CD4-positive, alpha-beta T cell treated with Interleukin-6 at 100 ng/mL for 8 hours (primary cell): Measurements from ENCODE around the gene ASIC3.
A peak's percentile ranks its signal among the peaks of the same experiment; 100 is the strongest.
"Not testable (repeated sequence)": the region's sequence is repeated elsewhere in the genome, so short reads cannot be mapped to it uniquely, and the experiment has no call there.

Source experiments
- DNase-seq: peaks from one replicate; pipeline ENCODE4 v3.0.0-alpha.2; 2020; ENCODE audit warnings: mixed read lengths, low spot score

The ASIC3 gene

DNA sequence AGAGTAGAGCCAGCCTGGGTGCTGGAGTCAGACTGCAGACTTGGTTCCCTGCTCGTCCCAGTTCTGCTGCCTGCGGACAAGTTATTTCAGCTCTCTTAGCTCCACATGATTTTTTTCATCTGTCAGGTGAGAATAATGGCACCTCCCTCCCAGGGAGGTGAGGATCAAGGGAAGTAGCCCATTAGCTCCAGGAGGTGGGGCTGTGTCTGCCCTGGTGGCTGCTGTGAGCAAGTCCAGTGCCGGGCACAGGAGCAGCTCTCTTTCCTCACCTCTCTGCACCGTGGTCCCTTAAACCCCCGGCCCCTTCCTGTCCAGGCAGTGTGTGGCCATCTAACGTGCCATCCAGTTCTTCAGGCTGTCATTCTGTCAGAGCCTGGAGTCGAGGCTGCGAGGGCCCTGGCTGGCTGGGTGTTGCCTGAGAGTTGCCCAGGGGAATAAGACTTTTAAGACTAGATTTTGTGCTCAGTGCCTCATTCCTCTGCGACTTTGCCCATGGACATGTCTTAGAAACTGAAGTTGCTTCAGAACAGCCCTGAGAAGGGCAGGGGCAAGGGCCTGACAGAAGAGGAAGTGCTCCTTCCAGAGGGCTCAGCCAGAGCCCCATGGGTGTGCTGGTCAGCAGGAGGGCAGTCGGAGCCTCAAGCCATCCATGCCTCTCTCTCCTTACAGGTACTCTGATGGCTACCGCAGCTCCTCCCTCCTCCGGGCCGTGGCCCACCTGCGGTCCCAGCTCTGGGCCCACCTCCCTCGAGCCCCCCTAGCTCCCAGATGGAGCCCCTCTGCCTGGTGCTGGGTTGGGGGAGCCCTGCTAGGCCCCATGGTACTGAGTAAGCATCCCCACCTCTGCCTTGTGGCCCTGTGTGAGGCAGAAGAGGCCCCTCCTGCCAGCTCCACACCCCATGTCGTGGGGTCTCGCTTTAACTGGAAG lies 15.1 kb upstream of the ASIC3 start:
- no peak for DNase-seq

DNA sequence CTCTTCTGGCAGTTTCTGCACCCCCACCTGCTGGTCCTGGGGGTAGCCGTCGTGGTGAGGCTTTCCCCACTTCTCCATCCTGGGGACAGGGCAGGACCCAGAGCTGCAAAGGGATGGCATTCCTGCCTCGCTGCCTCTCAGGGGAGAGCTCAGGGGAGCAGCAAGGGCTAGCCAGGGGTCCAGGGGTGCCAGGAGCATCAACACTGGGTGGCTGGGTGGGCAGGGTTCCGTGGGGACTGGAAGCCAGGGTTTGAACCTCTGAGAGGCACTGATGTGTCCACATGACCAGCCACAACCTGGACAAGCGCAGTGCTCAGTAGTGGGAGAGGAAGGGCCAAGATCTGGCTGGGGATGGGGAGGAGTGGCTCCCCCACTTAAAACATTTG lies 14.5 kb upstream of the ASIC3 start:
- no peak for DNase-seq

DNA sequence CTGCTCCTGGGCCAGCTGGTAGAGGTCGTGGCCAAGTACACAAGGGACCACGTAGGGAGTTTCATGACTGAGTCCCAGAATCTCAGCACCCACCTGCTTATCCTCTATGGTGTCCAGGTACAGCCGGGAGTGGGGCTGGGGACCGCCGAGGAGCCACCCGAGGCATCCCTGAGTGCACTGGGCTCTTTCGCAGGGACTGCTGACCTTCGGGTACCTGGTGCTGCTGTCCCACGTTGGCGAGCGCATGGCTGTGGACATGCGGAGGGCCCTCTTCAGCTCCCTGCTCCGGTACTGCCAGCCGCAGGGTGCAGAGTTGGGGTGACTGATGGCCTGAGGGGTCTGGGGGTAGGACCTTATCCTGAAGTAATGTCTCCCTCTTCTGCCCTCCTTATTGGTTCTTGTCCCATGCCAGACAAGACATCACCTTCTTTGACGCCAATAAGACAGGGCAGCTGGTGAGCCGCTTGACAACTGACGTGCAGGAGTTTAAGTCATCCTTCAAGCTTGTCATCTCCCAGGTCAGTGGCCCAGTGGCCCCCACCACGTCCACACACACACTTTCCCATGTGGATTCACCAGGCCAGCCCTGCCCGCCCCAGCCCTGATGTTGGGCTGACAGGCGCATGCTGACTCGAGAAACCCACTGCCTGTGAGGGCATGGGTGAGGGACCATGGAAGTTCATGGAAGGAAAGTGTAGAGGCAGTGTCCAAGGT lies 13.9 kb upstream of the ASIC3 start:
- DNase-seq, result no peak

DNA sequence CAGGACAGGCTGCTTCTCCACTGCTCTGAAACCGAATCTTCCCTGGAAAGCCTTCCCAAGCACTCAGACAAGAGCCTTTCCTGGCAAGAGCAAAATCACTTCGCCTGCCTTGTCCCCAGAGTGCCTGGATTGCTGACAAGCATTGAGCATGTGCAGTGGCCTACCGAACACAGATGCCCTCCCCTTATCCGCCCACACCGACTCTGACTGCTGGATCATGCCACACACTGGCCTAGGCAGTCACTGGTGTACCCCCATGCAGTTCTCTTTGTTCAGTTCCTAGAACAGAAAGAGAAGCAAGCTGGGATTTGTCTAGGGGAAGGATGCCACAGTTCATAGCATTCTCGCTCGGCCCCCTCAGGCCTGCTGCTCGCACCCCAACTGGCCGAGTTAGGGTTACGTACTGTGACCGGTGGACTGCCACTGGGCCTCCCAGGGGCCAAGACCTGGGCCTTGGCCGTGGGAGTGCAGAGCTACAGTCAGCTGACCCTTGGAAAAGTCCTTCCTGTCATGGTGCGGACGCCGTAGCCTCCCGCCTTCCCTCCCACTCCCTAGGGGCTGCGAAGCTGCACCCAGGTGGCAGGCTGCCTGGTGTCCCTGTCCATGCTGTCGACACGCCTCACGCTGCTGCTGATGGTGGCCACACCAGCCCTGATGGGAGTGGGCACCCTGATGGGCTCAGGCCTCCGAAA lies 13.2 kb upstream of the ASIC3 start:
- DNase-seq, result no peak

DNA sequence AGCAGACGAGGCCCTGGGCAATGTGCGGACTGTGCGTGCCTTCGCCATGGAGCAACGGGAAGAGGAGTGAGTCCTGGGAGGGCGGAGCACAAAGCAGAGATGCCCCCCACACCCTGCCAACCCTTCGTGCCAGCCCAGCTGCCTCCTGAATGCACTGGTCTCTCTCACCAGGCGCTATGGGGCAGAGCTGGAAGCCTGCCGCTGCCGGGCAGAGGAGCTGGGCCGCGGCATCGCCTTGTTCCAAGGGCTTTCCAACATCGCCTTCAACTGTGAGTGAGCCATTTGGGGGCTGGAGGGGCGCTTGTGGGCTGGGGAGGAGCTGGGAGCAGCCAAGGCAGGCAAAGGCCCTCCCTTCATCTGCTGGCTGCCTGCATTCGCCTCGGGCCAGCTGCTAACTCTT lies 12.4 kb upstream of the ASIC3 start:
- DNase-seq, result no peak

DNA sequence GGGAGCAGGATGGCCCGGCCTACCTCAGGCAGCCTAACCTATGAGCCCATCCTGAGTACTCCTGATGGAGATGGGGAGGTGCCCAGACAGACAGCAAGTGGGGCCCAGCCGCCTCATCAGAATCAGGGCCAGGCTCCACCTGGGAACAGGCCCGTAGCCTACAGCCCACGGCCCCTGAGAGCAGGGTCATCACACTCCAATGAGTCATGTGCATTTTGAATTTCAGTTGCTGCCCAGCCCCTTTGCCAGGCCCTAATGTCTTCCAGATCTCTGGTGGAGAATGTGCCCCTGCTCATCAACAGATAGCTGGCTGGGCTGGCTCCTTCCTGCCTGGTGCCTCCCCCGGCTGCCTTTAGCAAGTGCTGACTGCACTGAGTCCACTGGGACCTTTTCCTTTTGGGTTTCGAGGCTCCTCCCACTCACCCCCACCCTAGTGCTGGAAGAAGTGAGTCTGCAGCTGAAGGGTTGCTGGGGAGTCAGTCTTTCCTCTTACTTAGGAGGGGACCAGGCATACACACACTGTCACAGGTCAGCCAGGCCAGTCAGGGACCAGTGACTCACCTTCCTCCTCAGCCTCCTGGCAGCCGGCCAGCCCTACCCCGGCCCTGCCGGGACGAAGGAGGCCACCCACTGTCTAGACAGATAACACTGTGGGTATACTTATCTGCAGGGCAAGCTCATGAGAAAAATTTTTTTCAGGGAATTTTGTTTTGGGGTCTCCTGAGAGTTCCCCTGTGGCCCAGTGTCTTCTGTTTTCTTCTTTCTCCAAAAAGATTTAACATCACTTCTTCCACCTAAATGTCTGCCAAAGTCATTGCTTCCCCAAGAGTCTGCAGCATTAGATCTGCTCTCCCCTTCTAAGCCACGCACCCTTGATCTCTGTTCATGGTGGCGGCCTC lies 9.1 kb upstream of the ASIC3 start:
- DNase-seq, result peak; percentile 34

DNA sequence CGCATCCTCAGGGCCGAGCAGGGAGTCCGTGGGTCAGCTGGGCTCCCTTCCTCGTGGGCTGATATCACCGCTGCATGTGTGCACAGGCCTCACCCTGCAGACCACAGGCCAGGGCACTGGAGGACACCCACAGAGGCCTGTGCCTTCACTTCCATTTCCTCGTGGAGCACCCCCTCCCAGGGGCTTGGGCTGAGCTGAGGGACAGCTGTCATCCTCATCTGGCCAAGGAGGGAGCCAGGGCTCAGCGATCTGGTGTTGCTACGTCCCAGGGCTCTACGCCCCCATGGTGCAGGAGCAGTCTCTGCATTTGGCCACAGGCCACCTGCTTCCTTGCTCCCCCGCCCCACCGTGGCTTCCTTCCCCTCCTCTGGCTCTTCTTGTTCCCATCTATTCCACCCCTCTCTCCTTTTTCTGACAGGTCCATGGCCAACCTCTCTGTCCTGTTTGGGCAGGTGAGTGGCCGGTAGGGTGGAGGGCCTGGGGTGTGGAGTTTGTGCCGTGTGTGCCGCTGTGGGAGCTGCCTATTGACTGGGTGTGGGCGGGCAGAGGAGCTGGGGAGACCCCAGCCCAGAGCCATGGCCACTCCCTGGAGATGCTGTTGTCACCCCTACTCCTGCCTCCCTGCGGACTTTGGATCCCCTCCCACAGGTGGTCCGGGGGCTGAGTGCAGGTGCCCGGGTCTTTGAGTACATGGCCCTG lies 8.3 kb upstream of the ASIC3 start:
- no peak for DNase-seq

DNA sequence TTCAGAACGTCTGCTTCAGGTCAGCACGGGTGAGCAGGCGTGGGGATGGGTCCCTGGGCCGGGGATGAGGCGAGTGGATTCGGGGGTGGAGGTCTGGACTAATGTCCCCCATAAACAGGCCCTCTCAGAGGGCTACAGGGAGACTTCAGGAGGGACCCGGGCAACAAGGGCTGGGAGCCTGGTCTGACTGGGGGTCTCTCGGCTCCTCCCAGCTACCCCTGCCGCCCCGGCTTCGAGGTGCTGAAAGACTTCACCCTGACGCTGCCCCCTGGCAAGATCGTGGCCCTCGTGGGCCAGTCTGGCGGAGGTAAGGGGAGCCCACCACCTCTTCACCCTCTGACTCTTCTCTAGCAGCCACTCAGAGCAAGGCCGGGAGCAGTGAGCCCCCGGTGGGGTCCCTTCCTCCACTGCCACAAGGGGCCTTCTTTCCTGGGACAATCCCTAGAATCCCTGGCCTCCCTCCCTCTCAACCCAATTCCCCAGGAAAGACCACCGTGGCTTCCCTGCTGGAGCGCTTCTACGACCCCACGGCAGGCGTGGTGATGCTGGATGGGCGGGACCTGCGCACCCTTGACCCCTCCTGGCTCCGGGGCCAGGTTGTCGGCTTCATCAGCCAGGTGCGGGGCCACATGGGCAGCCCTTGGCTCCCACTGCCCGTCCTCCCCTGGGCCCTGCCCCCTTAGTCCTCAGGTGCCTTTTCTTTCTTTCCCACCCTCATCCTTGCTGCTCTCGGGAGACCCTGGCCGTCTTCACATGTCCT lies 7.5 kb upstream of the ASIC3 start:
- no peak for DNase-seq

DNA sequence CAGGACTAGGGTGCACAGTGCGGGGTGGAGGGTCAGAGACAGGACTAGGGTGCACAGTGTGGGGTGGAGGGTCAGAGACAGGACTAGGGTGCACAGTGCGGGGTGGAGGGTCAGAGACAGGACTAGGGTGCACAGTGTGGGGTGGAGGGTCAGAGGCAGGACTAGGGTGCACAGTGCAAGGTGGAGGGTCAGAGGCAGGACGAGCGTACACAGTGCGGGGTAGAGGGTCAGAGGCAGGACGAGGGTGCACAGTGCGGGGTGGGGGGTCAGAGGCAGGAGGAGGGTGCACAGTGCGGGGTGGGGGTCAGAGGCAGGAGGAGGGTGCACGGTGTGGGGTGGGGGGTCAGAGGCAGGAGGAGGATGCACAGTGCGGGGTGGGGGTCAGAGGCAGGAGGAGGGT lies 4.9 kb upstream of the ASIC3 start:
- not testable (repeated sequence) for DNase-seq

DNA sequence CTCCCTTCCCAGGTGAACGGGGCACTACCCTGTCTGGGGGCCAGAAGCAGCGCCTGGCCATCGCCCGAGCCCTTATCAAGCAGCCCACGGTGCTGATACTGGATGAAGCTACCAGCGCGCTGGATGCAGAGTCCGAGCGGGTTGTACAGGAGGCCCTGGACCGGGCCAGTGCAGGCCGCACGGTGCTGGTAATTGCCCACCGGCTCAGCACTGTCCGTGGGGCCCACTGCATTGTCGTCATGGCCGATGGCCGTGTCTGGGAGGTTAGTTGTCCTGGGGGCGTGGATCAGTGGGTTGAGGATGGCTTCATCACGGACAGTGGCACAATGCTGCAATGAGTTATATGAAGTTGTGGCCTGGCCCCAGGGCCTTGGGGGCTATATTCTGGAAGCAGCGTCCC lies 4.4 kb upstream of the ASIC3 start:
- DNase-seq, result no peak

DNA sequence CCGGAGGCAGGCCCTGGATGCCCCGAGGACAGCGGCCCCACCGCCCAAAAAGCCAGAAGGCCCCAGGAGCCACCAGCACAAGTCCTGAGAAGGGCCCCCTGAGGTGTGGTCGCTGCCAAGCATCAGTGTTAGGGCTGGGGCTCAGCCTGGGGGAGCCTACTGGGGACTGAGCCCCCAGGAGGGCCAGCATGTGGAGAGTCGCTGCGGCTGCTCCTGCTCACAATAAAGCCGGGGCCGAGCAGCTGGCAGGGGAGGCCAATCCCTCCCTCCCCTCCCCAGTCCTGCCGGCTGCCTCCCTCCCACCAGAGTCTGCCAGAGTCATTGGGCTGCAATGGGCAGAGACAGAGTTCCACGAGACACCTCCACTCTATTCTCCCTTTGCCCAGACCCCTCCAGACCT lies 3.1 kb upstream of the ASIC3 start:
- no peak for DNase-seq

DNA sequence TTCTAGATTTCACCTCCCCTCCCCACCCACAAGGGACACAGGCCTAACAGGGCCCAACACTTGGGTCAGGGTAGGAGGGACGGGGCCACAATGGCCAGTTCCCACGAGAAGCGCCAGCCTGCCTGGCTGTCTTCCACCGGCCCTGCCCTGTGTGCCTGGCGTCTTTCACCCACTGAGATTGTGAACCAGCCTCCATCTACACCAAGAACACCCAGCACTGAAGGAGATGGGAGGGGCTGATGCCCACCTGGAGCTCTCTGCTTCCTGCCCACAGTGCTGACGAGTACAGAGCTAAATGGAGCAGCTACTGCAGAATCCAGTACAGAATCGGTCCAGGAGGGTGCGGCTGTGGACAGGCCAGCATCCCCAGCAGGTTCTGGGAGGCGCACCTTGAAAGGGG lies 2.4 kb upstream of the ASIC3 start:
- no peak for DNase-seq

DNA sequence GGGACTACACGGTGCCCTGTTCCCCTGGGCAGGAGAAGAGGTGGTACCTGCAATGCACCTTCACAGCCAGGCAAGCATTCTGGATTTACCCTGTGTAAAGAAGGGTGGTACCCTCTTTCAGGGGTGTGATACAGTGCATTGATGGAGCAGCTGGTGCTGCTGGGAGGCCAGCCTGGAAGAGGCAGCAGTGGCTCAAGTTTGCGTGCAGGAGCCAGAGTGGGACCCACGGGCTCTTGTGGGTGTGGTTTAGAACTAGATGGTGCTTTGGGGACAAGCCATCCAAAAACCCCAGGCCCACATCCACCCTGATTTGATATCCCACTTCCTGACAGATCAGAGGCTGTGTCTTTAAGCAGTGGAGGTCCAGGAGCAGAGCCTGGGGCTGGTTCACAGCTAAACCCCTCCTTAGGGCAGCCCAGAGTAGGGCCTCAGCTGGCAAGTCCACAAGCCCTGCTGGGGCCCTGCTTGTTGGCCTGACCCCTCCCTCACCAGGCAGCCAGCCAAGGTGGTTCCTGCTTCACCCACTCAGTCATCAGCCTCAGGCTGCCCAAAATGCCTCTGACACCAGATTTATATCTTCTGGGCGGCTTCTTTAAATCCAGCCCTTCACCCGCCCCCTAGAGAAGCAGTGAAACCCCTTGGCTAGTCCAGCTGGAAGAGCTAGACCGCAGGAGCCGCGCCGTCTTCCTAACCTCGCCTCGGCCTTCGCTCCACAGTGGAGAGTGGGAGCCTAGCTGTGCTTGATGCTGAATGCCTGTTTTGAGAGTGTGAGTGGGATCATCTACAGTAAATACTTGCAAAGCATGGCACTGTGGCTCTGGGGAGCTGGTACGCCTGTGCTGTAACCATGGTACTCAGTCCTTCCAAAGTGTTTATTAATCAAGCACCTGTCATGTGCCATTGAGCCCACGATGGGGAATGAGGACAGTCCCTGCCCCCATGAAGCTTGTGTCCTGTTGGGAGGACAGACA lies 1.4 kb upstream of the ASIC3 start:
- DNase-seq, result no peak

DNA sequence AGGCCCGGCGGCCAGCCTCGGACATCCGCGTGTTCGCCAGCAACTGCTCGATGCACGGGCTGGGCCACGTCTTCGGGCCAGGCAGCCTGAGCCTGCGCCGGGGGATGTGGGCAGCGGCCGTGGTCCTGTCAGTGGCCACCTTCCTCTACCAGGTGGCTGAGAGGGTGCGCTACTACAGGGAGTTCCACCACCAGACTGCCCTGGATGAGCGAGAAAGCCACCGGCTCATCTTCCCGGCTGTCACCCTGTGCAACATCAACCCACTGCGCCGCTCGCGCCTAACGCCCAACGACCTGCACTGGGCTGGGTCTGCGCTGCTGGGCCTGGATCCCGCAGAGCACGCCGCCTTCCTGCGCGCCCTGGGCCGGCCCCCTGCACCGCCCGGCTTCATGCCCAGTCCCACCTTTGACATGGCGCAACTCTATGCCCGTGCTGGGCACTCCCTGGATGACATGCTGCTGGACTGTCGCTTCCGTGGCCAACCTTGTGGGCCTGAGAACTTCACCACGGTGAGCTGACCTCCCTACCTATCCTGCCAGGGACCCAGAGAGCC lies 656 bp downstream of the ASIC3 start:
- no peak for DNase-seq

DNA sequence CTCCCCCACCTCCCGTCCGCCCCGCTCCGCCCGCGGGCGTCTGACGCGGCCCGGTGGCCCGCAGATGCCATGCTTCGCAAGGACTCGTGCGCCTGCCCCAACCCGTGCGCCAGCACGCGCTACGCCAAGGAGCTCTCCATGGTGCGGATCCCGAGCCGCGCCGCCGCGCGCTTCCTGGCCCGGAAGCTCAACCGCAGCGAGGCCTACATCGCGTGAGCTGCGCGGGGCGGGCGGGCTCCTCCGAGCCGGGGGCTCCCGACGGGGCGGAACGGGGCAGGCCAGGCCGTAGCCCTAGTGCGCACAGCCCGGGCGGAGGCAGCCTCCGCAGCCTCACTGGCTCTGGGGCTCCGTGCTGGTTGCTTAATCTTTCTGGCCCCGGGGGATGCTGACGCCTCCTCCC lies 2.8 kb downstream of the ASIC3 start:
- DNase-seq, result peak; percentile 32

DNA sequence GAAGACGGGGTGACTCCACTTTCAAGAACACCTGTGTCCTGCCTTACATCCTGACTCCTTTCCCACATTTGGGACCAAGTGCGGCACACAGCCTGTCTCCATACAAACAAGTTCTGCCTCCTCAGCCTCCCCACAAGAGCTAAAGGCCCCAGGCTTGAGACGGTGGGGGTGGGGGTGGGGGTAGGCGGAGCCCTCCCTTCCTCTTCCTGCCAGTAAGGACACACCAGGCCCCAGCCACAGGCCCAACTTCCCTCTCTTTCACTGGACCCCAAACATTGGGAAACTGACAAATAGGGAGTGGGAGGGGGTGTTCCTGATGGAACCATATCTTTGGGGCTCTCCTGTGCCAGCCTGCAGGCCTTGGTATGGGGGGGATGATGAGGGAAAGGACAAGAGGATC lies 4.8 kb downstream of the ASIC3 start:
- no peak for DNase-seq

DNA sequence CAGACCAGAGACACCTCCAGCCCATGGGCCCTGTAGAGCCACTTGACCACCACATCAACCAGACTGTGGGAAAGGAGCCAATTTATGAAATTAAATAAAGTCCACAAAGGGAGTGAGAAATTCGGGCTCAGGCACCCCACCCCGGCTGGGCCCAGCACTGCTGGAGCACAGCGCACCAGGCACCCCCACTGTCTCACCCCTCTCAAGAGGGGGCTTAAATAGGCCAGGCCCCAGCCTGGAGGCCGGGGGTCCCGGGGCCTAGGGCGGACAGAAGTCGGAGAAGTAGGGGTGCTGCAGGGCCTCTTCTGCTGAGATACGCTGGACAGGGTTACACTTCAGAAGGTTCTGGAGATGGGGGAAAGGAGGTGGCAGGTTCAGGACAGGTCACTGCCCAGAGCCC lies 5.4 kb downstream of the ASIC3 start:
- no peak for DNase-seq

DNA sequence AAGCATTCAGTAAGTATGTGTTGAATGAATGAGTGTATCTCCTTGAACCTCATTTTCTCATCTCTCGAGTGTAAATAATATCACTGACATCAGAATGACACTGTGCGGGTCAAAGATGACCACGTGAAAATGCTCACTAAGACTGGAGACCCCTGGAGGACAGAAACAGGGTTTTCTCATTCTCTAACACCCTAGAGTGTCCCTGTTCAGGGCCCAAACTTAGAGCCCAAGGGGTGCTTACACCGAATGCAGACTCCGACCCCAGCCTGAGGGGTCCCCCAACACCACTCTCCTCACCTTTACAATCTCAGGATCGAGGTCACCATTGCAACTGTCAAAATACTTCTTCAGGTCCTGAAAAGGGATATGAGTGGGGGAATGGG lies 7.9 kb downstream of the ASIC3 start:
- no peak for DNase-seq
